ENCODE data around the gene APLF. TPM values are rescaled to one million over a fixed set of nuclear protein-coding genes. Genes with fewer than 3 reads are reported as not detected.
"Not testable (repeated sequence)": the region's sequence is repeated elsewhere in the genome, so short reads cannot be mapped to it uniquely, and the experiment has no call there.

Gene APLF
- total RNA-seq, 1 experiment from 2014 or later = 4.6 TPM

DNA sequence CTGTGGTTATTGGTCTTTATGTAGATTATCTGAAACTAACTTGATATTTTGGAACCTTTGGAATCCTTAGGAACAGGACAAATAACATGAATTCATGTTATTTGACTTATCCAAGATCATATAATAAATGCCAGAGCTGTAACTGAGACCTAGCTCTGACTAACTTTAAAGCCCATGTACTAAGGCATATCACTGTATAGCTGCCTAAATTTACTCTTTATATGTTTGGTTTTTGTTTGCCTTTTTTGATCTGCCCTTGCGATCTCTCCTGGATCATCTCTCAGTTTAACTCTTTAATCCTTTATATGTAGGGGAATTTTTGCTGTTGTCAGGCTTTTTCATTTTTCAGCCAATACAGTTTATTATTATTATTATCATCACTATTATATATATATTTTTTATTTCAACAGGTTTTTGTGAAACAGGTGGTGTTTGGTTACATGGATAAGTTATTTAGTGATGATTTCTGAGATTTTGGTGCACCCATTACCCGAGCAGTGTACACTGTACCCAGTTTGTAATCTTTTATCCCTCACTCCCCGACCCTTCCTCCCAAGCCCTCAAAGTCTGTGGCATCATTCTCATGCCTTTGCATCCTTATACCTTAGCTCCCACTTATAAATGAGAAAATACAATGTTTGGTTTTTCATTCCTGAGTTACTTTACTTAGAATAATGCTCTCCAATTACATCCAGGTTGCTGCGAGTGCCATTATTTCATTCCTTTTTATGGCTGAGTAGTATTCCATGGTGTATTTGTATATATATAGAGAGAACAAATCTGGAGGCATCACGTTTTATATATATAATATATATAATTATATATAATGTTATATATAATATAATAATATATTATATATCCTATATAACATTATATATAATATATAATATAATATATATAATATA is 48.9 kb downstream of the APLF start:
- Histone ChIP-seq H3K4me1 (no peaks in the 10 kb centered on the region), H3K27me3 (no peaks in the 10 kb centered on the region), H3K4me3 (no peak overlapping the region), H3K36me3 (no peaks in the 10 kb centered on the region), H3K9me3 (replicated peaks) (no peaks in the 10 kb centered on the region), H3K27ac (no peak overlapping the region)
- no peak for DNase-seq

- H3K4me3 ChIP-seq = no peak overlapping the region
- H3K36me3 ChIP-seq = no peaks in the 10 kb centered on the region
- no peak overlapping the region for H3K27ac ChIP-seq
- H3K4me1 ChIP-seq = no peaks in the 10 kb centered on the region
- peak in 1 of 2 experiments; percentile 17 for DNase-seq
- H3K9me3 ChIP-seq (replicated peaks) = no peaks in the 10 kb centered on the region
- no peaks in the 10 kb centered on the region for H3K27me3 ChIP-seq
Measured at GRCh38 chr2:68519236-68519635, 51.9 kb downstream of the APLF start.

GRCh38 chr2:68521037-68521436 is 53.7 kb downstream of the APLF start:
- DNase-seq = no peak
- Histone ChIP-seq H3K9me3 (replicated peaks) (no peaks in the 10 kb centered on the region), H3K27ac (no peak overlapping the region), H3K36me3 (no peaks in the 10 kb centered on the region), H3K4me3 (no peak overlapping the region), H3K4me1 (no peaks in the 10 kb centered on the region), H3K27me3 (no peaks in the 10 kb centered on the region)

DNA sequence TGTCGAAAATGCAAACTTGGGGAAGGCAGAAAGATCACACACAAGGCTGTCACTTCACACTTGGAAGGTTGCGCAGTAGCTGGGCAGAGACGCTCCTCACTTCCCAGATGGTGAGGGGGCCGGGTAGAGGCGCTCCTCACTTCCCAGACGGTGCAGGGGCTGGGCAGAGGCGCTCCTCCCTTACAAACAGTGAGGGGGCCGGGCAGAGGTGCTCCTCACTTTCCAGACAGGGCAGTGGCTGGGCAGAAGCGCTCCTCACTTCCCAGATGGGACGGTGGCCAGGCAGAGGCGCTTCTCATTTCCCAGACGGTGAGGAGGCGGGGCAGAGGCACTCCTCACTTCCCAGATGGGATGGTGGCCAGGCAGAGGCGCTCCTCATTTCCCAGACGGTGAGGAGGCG is 59.6 kb downstream of the APLF start:
- not testable (repeated sequence) for H3K36me3 ChIP-seq; H3K4me3 ChIP-seq; H3K9me3 ChIP-seq (replicated peaks)

DNA sequence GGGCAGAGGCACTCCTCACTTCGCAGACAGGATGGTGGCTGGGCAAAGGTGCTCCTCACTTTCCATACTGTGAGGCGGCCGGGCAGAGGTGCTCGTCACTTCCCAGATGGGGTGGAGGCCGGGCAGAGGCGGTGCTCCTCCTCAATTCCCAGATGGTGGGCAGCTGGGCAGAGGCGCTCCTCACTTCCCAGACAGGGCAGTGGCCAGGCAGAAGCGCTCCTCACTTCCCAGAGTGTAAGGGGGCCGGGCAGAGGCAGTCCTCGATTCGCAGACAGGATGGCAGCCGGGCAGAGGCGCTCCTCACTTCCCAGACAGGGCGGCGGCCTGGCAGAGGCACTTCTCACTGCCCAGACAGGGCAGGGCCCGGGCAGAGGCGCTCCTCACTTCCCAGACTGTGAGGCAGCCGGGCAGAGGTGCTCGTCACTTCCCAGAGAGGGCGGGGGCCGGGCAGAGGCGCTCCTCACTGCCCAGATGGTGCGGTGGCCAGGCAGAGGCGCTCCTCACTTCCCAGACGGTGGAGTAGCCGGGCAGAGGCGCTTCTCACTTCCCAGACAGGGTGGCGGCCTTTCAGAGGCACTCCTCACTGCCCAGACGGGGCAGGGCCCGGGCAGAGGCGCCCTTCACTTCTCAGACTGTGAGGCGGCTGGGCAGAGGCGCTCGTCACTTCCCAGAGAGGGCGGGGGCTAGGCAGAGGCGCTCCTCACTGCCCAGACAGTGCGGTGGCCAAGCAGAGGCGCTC is 60.1 kb downstream of the APLF start:
- not testable (repeated sequence) for H3K27ac ChIP-seq; H3K4me1 ChIP-seq; H3K9me3 ChIP-seq (replicated peaks); H3K36me3 ChIP-seq; H3K4me3 ChIP-seq; H3K27me3 ChIP-seq; DNase-seq

More for the DNA sequence above, 59.6 kb downstream of the APLF start:
- H3K4me1 ChIP-seq, H3K27ac ChIP-seq, DNase-seq, H3K27me3 ChIP-seq: not testable (repeated sequence)

DNA sequence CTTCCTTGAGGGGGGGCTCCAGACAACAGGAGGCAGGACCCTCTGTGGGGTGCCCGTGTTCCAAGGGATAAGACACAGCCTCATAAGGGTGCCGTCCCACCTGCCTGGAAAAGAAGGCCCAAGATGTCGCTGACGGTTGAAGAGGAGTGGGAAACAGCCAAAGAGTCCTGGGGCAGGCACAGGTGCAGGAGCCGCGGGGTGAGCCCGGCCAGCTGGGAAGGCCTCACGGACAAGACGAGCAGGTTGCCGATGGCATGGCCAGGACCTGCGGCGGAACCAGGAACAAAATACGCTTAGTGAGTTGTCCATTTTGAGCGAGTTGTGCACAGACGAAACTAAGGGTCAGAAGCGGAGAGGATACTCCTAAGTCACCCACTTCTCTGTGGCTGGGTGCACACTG is 61.8 kb downstream of the APLF start:
- H3K27ac ChIP-seq; H3K4me1 ChIP-seq; DNase-seq; H3K36me3 ChIP-seq; H3K4me3 ChIP-seq; H3K27me3 ChIP-seq; H3K9me3 ChIP-seq (replicated peaks): not testable (repeated sequence)

GRCh38 chr2:68529651-68530050 is 62.3 kb downstream of the APLF start:
- H3K4me3 ChIP-seq; H3K9me3 ChIP-seq (replicated peaks); H3K27me3 ChIP-seq; H3K4me1 ChIP-seq; H3K36me3 ChIP-seq; DNase-seq; H3K27ac ChIP-seq: not testable (repeated sequence)

- no peaks in the 10 kb centered on the region for H3K9me3 ChIP-seq (replicated peaks)
- H3K36me3 ChIP-seq = no peaks in the 10 kb centered on the region
- no peak for DNase-seq
- H3K4me3 ChIP-seq = no peak overlapping the region
- H3K27ac ChIP-seq = no peak overlapping the region
- no peaks in the 10 kb centered on the region for H3K27me3 ChIP-seq
- no peaks in the 10 kb centered on the region for H3K4me1 ChIP-seq
Measured at GRCh38 chr2:68536000-68536399, 68.6 kb downstream of the APLF start.

DNA sequence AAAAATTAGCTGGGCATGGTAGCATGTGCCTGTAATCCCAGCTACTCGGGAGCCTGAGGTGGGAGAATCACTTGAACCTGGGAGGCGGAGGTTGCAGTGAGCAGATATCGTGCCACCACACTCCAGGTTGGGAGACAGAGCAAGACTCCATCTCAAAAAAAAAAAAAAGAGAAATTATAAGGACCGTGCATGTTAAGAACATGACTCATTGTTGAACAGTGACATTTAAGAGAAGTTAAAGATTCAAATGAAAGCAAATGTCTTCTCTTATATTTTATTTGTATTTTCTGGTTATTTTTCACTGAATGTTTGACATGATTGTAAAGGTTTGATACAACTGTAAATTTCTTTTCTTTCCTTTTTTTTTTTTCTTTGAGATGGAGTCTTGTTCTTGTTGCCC is 69.6 kb downstream of the APLF start:
- DNase-seq = no peak
- no peaks in the 10 kb centered on the region for H3K4me1 ChIP-seq
- H3K9me3 ChIP-seq (replicated peaks) = no peaks in the 10 kb centered on the region
- no peaks in the 10 kb centered on the region for H3K27me3 ChIP-seq
- no peak overlapping the region for H3K27ac ChIP-seq
- H3K36me3 ChIP-seq = no peaks in the 10 kb centered on the region
- H3K4me3 ChIP-seq = no peak overlapping the region

GRCh38 chr2:68537809-68538208 is 70.4 kb downstream of the APLF start:
- no peak overlapping the region for H3K4me3 ChIP-seq
- H3K9me3 ChIP-seq (replicated peaks) = no peaks in the 10 kb centered on the region
- no peaks in the 10 kb centered on the region for H3K36me3 ChIP-seq
- H3K4me1 ChIP-seq = no peaks in the 10 kb centered on the region
- no peak for DNase-seq
- no peak overlapping the region for H3K27ac ChIP-seq
- H3K27me3 ChIP-seq = no peaks in the 10 kb centered on the region

- no peaks in the 10 kb centered on the region for H3K9me3 ChIP-seq (replicated peaks)
Measured at GRCh38 chr2:68544811-68545210, 77.4 kb downstream of the APLF start.

GRCh38 chr2:68548396-68548795 is 81.0 kb downstream of the APLF start:
- Histone ChIP-seq H3K9me3 (replicated peaks) (no peaks in the 10 kb centered on the region), H3K36me3 (no peaks in the 10 kb centered on the region), H3K4me3 (no peak overlapping the region), H3K27me3 (no peaks in the 10 kb centered on the region), H3K4me1 (no peaks in the 10 kb centered on the region), H3K27ac (no peak overlapping the region)
- DNase-seq = no peak

More at GRCh38 chr2:68544811-68545210, 77.4 kb downstream of the APLF start:
- no peak for DNase-seq
- Histone ChIP-seq H3K4me3 (no peak overlapping the region), H3K36me3 (no peaks in the 10 kb centered on the region), H3K4me1 (no peaks in the 10 kb centered on the region), H3K27me3 (no peaks in the 10 kb centered on the region), H3K27ac (no peak overlapping the region)

- DNase-seq = no peak
- Histone ChIP-seq H3K4me3 (no peak overlapping the region), H3K9me3 (replicated peaks) (no peaks in the 10 kb centered on the region), H3K36me3 (no peaks in the 10 kb centered on the region), H3K27ac (no peak overlapping the region), H3K4me1 (no peaks in the 10 kb centered on the region), H3K27me3 (no peaks in the 10 kb centered on the region)
Measured at GRCh38 chr2:68553098-68553497, 85.7 kb downstream of the APLF start.

DNA sequence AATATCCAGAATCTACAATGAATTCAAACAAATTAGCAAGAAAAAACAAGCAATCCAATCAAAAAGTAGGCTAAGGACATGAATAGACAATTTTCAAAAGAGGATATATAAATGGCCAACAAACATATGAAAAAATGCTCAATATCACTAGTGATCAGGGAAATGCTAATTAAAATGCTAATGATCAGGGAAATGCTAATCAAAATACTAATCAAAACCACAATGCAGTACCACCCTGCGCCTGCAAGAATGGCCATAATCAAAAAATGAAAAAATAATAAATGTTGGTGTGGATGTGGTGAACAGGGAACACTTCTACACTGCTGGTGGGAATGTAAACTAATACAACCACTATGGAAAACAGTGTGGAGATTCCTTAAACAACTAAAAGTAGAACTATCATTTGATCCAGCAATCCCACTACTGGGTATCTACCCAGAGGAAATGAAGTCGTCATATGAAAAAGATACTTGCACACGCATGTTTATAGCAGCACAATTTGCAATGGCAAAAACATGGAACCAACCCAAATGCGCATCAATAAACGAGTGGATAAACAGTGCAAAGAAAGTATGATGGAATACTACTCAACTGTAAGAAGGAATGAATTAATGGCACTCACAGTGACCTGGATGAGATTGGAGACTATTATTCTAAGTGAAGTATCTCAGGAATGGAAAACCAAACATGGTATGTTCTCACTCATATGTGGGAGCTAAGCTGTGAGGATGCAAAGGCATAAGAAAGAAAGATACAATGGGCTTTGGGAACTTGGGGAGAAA is 88.2 kb downstream of the APLF start:
- H3K36me3 ChIP-seq, H3K4me3 ChIP-seq: not testable (repeated sequence)

GRCh38 chr2:68556381-68556780 is 89.0 kb downstream of the APLF start:
- Histone ChIP-seq H3K4me1 (no peaks in the 10 kb centered on the region), H3K27ac (no peak overlapping the region), H3K4me3 (no peak overlapping the region), H3K27me3 (no peaks in the 10 kb centered on the region), H3K9me3 (replicated peaks) (no peaks in the 10 kb centered on the region), H3K36me3 (no peaks in the 10 kb centered on the region)
- no peak for DNase-seq

More for the DNA sequence above, 88.2 kb downstream of the APLF start:
- H3K9me3 ChIP-seq (replicated peaks); DNase-seq; H3K27ac ChIP-seq; H3K4me1 ChIP-seq; H3K27me3 ChIP-seq: not testable (repeated sequence)
